ENCODE data around the gene PTPRO. TPM values are rescaled to one million over a fixed set of nuclear protein-coding genes. Genes with fewer than 3 reads are reported as not detected.

Gene PTPRO
- total RNA-seq, 1 donor from 2014 or later, result 0.49 TPM

- TF ChIP-seq POLR2AphosphoS5 (IDR thresholded peaks at IDR 0.05; ENCODE audit: insufficient read depth in 1 of 2, low read depth in 1 of 2) (no peak), CTCF (IDR thresholded peaks at IDR 0.05) (no peak), POLR2A (IDR thresholded peaks at IDR 0.05) (no peak)
- Histone ChIP-seq H3K27me3 (no peaks in the 10 kb centered on the region), H3K36me3 (no peaks in the 10 kb centered on the region), H3K27ac (no peak overlapping the region), H3K9me3 (no peaks in the 10 kb centered on the region), H3K4me1 (no peaks in the 10 kb centered on the region), H3K4me3 (no peak overlapping the region)
- intact Hi-C loops (cut with DNase I), result no loop called here
- DNase-seq (ENCODE audit: extremely low spot score in 2 of 2), result no peak
These were observed 117.2 kb downstream of the PTPRO start for GRCh38 chr12:15439459-15439858.

- Histone ChIP-seq H3K4me3 (no peak overlapping the region), H3K9me3 (no peaks in the 10 kb centered on the region), H3K27ac (no peak overlapping the region), H3K27me3 (no peaks in the 10 kb centered on the region), H3K36me3 (no peaks in the 10 kb centered on the region), H3K4me1 (no peaks in the 10 kb centered on the region)
- intact Hi-C loops (cut with DNase I), result no loop called here
- no peak for DNase-seq (ENCODE audit: extremely low spot score in 2 of 2)
- no peak for TF ChIP-seq POLR2AphosphoS5 (IDR thresholded peaks at IDR 0.05; ENCODE audit: insufficient read depth in 1 of 2, low read depth in 1 of 2)
These were observed 120.7 kb downstream of the PTPRO start for GRCh38 chr12:15443050-15443449.

GRCh38 chr12:15443611-15444010 is 121.3 kb downstream of the PTPRO start:
- Histone ChIP-seq H3K27ac (no peak overlapping the region), H3K9me3 (no peaks in the 10 kb centered on the region), H3K27me3 (no peaks in the 10 kb centered on the region), H3K36me3 (no peaks in the 10 kb centered on the region), H3K4me3 (no peak overlapping the region), H3K4me1 (no peaks in the 10 kb centered on the region)
- DNase-seq (ENCODE audit: extremely low spot score in 2 of 2), result no peak
- intact Hi-C loops (cut with DNase I), result no loop called here
- TF ChIP-seq CTCF (IDR thresholded peaks at IDR 0.05) (no peak), POLR2A (IDR thresholded peaks at IDR 0.05) (no peak), POLR2AphosphoS5 (IDR thresholded peaks at IDR 0.05; ENCODE audit: insufficient read depth in 1 of 2, low read depth in 1 of 2) (no peak)

- intact Hi-C loops (cut with DNase I), result no loop called here
- DNase-seq (ENCODE audit: extremely low spot score in 2 of 2), result no peak
- no peaks in the 10 kb centered on the region for H3K4me1 ChIP-seq
- no peaks in the 10 kb centered on the region for H3K36me3 ChIP-seq
- H3K27ac ChIP-seq, result no peak overlapping the region
- H3K9me3 ChIP-seq, result no peaks in the 10 kb centered on the region
- TF ChIP-seq CTCF (IDR thresholded peaks at IDR 0.05) (no peak), POLR2AphosphoS5 (IDR thresholded peaks at IDR 0.05; ENCODE audit: insufficient read depth in 1 of 2, low read depth in 1 of 2) (no peak), POLR2A (IDR thresholded peaks at IDR 0.05) (no peak)
- no peak overlapping the region for H3K4me3 ChIP-seq
- no peaks in the 10 kb centered on the region for H3K27me3 ChIP-seq
These were observed 122.2 kb downstream of the PTPRO start for GRCh38 chr12:15444523-15444922.

- no peak for TF ChIP-seq POLR2AphosphoS5 (IDR thresholded peaks at IDR 0.05; ENCODE audit: insufficient read depth in 1 of 2, low read depth in 1 of 2)
- no peak for TF ChIP-seq POLR2A (IDR thresholded peaks at IDR 0.05)
- no peak for TF ChIP-seq CTCF (IDR thresholded peaks at IDR 0.05)
- Histone ChIP-seq H3K27me3 (no peaks in the 10 kb centered on the region), H3K4me3 (no peak overlapping the region), H3K9me3 (no peaks in the 10 kb centered on the region), H3K36me3 (no peaks in the 10 kb centered on the region), H3K4me1 (no peaks in the 10 kb centered on the region), H3K27ac (no peak overlapping the region)
- intact Hi-C loops (cut with DNase I), result no loop called here
- DNase-seq (ENCODE audit: extremely low spot score in 2 of 2), result no peak
These were observed 124.5 kb downstream of the PTPRO start for GRCh38 chr12:15446807-15447206.

GRCh38 chr12:15453613-15454012 is 131.3 kb downstream of the PTPRO start:
- intact Hi-C loops (cut with DNase I), result no loop called here
- no peaks in the 10 kb centered on the region for H3K27me3 ChIP-seq
- H3K36me3 ChIP-seq, result no peaks in the 10 kb centered on the region
- TF ChIP-seq POLR2A (IDR thresholded peaks at IDR 0.05), result no peak
- no peak overlapping the region for H3K27ac ChIP-seq
- H3K4me1 ChIP-seq, result no peaks in the 10 kb centered on the region
- peaks cover 11% of the 10 kb centered on the region for H3K9me3 ChIP-seq
- no peak for DNase-seq (ENCODE audit: extremely low spot score in 2 of 2)
- H3K4me3 ChIP-seq, result no peak overlapping the region
